G401 (cell line): ENCODE data around the gene FGF12. TPM values are rescaled to one million over a fixed set of nuclear protein-coding genes. Genes with fewer than 3 reads are reported as not detected.

Experiments
- DNase-seq: peaks from one replicate; pipeline ENCODE4 v3.0.0-alpha.2; 2015; ENCODE audit warnings: low spot score
- in situ Hi-C: cut with HindIII; loops from 2 replicates; pipeline ENCODE4 v1.10.0; 2016; ENCODE audit warnings: low sequenced_read_pairs, mixed read lengths
- total RNA-seq: library from RNA; depleted of rRNA; stranded (reverse); fragments of >200 nt; shearing (Covaris generic); gene quantifications from 2 replicates; pipeline ENCODE4 v1.2.3, GENCODE V29; 2014

The FGF12 gene
- total RNA-seq, 1 experiment from 2014 or later, result not detected

- DNase-seq, result no peak
- in situ Hi-C loops, result no loop called here
Measured at GRCh38 chr3:192253138-192253887, 474.0 kb downstream of the FGF12 start.

GRCh38 chr3:192249516-192249915 lies 477.8 kb downstream of the FGF12 start:
- DNase-seq, result no peak
- in situ Hi-C loops, result no loop called here

- in situ Hi-C loops, result no loop called here
- peak; percentile 49 for DNase-seq
Measured at GRCh38 chr3:192246847-192247559, 480.3 kb downstream of the FGF12 start.

DNA sequence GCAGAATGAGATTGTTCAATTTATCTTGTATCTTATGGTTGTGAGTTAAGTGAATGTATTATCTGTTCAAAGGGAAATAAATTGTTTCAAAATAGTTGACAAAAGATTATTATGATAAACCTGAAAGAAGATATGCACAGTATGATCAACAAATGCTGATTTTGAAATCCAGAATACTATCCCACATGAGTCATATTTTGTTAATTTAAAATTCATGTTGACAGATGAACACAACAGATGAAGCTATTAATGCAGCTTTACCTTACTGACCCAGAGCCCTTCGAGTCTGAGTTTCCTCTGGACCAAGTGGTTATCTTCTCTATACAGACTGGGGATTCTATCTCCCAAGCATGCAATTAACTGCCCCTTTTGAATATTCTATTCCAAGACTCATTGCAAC lies 482.8 kb downstream of the FGF12 start:
- in situ Hi-C loops, result no loop called here
- DNase-seq, result no peak

DNA sequence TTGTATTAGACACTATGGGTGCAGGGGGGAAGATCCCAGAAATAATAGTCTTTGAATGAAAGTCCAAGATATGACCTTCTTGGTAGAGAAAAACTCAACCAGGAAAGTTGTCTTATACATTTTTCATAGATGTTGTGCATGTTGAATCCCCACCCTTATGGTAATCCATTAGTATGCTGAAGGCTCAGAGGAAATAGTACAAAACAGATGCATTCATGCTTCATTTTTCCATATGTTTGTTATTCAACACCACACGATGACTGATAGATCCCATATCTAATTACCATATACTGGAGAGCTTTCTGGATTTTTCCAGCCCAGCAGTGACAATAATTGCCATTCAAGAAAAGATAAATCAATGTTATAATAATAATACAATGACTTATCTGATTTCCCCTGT lies 487.4 kb downstream of the FGF12 start:
- in situ Hi-C loops, result no loop called here
- DNase-seq, result no peak

DNA sequence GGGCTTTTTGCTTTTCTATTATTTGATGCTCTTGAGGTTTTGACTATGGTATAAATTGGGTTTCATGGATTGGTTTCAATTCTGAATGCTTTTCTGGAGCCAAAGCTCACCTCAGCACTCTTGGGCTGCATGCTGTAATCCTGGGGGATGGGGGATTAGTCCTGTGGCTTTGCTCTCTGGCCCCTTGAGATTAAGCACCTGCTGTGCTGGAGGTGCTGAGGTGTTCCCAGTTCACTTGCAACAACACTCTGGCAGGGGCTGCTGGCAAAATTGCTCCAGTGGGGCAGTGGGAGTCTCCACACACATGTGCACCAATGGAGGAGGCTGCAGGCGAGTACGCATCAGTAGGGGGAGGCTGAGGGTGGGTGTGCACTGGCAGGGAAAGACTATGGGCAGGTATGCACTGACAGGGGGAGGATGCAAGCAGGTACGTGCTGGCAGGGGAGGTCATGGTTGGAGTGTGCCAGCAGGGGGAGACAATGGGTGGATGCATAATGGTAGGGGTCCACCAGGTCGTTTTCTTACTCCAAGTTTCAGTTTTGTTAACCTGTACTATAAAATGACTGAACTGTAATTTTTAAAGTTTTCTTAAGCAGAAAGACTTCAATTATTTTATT lies 489.2 kb downstream of the FGF12 start:
- DNase-seq, result no peak
- in situ Hi-C loops, result no loop called here

- in situ Hi-C loops, result no loop called here
- no peak for DNase-seq
Measured at GRCh38 chr3:192229866-192230265, 497.5 kb downstream of the FGF12 start.

GRCh38 chr3:192224634-192225155 lies 502.6 kb downstream of the FGF12 start:
- no peak for DNase-seq
- in situ Hi-C loops, result no loop called here

DNA sequence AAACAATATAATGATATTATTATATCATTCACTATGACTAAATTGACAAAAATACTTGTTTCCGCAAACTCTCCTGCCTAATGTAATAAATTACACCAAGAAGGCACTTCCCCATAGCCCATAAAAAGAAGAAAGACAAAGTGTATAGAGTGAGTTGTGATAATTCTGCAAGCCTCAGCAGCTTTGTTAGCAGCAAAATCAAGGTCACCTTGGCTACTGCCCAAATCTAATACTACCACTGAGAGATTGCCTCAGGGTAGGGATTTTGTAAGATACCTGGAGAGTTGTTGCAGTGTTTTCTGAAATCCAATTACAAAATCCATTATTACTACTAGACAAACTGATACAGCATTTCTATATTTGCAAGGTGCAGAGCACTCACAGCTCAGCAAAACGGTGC lies 503.5 kb downstream of the FGF12 start:
- peak; percentile 45 for DNase-seq

GRCh38 chr3:192220915-192221314 lies 506.4 kb downstream of the FGF12 start:
- in situ Hi-C loops, result no loop called here
- peak; percentile 48 for DNase-seq

More for the DNA sequence above, 503.5 kb downstream of the FGF12 start:
- in situ Hi-C loops, result no loop called here

DNA sequence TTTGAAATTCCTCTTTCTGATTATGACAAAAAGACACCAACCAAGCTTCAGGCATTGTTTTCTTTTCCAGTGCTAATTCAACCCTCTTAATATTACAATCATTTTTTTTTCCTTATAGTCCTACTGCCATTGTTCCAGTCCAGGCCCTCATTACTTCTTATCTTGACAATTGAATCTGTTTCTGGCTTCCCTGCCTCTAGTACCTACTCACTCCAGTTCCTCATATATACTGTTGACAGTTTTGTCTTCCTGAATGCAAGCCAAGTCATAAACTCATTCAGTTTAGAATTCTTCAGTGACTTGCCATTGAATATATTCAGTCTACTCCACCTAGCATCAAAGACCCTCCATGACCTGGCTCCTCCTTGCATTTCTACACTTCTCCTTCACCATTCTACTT lies 507.4 kb downstream of the FGF12 start:
- in situ Hi-C loops, result no loop called here
- DNase-seq, result no peak

GRCh38 chr3:192216067-192216466 lies 511.3 kb downstream of the FGF12 start:
- in situ Hi-C loops, result no loop called here

GRCh38 chr3:192212979-192213378 lies 514.4 kb downstream of the FGF12 start:
- DNase-seq, result no peak
- in situ Hi-C loops, result no loop called here

More at GRCh38 chr3:192216067-192216466, 511.3 kb downstream of the FGF12 start:
- no peak for DNase-seq

GRCh38 chr3:192212335-192212734 lies 515.0 kb downstream of the FGF12 start:
- DNase-seq, result no peak
- in situ Hi-C loops, result no loop called here

DNA sequence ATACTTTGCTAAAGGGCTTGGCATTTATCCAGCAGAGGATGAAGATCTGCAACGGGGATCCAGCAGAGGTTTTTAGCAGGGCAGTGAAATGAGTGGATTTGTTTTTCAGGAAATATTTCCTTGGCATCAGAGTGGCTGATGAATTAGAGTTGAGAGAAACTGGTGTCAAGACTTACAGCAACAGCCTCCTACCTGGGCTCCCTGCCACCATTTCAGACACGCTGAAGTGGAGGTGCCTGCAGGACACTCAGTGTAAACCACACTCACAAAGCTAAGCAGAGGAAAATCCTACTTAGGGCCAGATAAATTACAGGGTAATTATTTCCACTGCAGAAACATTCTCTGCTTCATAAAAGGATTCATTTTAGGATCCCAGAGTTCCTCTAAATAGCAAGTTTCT lies 519.7 kb downstream of the FGF12 start:
- in situ Hi-C loops, result no loop called here
- peak; percentile 87 for DNase-seq

- no peak for DNase-seq
- in situ Hi-C loops, result no loop called here
Measured at GRCh38 chr3:192207239-192207638, 520.1 kb downstream of the FGF12 start.

DNA sequence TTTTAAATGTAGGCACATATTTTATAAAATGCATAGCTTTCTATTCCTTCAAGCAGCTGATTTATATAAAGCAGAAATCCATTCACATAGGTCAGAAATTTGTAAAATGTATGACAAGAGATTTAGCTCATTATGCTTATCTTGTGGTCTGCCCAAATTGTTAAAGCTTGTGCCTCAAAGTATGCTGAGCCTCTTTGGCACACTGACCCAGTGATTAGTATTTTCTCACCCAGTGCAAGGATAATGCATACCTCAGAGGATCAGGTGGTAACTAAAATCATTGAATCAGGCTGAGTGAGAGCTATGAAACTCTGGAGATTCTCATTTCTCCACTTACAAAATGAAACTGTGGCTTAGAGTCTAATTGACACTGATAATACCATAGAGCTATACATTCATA lies 533.3 kb downstream of the FGF12 start:
- in situ Hi-C loops, result no loop called here
- no peak for DNase-seq

GRCh38 chr3:192188218-192188835 lies 539.0 kb downstream of the FGF12 start:
- DNase-seq, result peak; percentile 16
- in situ Hi-C loops, result no loop called here

DNA sequence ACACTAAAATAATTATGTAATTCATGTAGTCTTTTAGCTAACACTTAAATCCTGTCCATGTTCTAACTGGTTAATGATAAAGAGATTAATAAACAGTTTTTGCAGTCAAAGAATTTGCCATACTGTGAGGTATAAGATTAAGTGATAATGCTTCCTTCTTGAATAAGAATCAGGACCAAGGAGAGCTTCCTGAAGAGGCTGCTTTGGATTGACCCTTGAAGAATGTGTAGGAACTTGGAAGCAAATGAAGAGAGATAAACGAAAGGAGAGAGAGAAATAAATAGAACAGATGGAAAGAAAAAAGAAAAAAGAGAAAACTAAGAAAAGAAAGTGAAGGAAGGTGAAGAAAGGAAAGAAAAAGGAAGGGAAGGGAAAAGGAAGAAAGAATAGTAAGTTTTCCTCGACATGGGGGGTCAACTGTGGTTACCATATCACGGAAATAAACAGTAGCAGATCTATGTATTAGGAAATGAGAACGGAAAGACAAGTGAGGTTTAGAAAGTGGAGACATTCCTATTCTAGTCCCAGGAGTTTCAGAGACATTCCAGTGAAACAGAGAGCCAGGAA lies 539.8 kb downstream of the FGF12 start:
- in situ Hi-C loops, result no loop called here
- DNase-seq, result no peak
